Fibroblast of skin of abdomen (primary cell): ENCODE results near the gene ST6GALNAC4. TPM values are rescaled to one million over a fixed set of nuclear protein-coding genes. Genes with fewer than 3 reads are reported as not detected.
A peak's percentile ranks its signal among the peaks of the same experiment; 100 is the strongest.

Experiments
- DNase-seq: peaks from one replicate; pipeline ENCODE4 v3.0.0-alpha.2; 2013
- polyA plus RNA-seq, 2 experiments: library from polyadenylated mRNA; unstranded; fragments of 120-200 nt; gene quantifications; one replicate each; pipeline ENCODE4 v1.2.1, GENCODE V29; 2013; ENCODE audit not compliant: insufficient read length in 2 of 2

ST6GALNAC4 gene
- polyA plus RNA-seq (2013, experiment 1 of 2; ENCODE audit: insufficient read length): 21.1 TPM
- 25.1 TPM for polyA plus RNA-seq (2013, experiment 2 of 2; ENCODE audit: insufficient read length)

GRCh38 chr9:127916720-127917581 lies at the start of gene ST6GALNAC4:
TSS of gene ST6GALNAC4 (minus strand) at chr9:127917041. CDS start at chr9:127916419, 622 bp downstream.
- DNase-seq: peak; percentile 93

GRCh38 chr9:127965953-127966352 lies 49.1 kb upstream of the ST6GALNAC4 start:
- no peak for DNase-seq

DNA sequence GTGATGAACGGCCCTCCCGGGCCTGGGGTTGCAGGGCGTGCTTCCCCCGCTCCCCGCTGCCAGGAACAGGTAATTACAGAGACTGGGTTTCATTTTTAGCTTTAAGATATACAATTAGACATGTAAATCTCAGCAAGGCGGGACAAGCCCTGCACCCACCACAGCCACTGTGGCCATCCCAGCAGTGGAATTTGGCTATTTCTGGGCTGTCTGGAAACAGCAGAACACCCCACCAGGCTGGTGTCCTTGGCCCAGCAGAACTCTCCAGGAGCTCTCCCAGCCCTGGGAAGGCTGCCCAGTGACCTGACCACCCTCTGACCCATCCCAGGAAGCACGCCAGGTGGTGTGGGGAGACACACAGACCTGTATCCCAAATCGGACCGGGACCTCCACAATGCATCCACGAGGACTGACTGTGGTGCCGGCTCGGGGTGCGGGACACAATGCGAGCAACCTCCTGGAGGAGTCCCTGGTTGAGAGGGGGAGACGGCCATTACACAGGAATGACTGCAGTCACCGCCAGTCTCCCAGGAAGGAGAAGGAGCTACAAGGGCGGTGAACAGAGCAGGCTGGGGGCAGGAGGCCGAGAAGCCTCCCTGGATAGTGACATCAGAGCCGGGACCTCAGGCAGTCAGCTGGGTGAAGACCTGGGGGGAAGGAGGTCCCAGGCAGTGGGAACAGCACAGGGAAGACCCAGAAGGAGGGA lies 46.7 kb upstream of the ST6GALNAC4 start:
- no peak for DNase-seq

DNA sequence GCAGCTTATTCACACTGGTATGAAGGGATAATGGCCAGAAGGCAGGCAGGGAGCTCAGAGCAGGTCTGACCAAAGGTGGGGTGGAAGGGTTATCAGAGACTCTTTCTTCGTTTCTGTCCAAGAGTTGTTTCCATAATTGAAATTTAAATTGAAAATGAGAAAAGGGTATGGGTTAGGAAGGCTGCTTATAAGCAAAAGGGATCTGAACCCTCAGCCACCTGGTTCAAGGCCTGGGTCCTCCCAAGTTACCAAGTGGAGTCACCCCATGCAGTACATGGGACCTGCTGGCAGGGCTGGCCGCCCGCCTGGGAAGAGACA lies 46.2 kb upstream of the ST6GALNAC4 start:
- no peak for DNase-seq

DNA sequence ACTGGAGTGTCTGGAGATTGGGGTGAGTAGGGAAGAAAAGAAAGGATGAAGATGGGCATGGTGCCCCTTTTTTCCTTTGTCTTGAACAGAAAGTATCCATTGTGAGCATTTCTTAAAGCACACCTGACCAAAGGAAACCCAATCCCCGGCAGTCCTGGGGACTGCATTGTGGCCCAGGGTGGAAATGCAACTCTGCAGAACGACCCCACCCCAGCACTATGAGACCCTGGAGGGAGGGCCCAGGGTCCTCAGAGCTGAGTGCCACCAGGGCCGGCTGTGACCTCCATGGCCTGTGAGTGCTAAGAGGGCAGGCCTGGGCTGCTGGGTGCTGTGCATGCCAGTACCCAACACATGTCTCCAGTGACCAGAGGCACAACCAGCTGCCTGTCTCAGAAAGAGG lies 45.4 kb upstream of the ST6GALNAC4 start:
- DNase-seq: no peak

- no peak for DNase-seq
Observed at GRCh38 chr9:127961613-127962155, 44.8 kb upstream of the ST6GALNAC4 start.

DNA sequence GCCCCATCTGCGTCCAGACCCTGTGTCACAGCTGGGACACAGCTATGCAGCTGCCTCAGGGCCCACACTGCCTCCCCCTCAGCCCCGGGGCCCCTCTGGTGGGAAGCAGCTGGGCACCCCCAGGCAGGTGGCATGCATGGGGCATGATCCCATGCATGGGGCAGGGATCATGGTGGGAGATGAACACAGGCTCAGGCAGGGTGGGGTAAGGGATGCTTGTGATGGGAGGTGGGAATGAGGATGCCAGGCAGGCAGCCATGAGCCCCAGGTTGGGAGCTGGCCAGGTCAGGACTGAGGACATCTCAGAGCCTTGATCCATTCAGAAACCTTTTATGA lies 44.3 kb upstream of the ST6GALNAC4 start:
- DNase-seq: no peak

GRCh38 chr9:127960410-127961154 lies 43.7 kb upstream of the ST6GALNAC4 start:
- no peak for DNase-seq

GRCh38 chr9:127959841-127960409 lies 43.1 kb upstream of the ST6GALNAC4 start:
- no peak for DNase-seq

DNA sequence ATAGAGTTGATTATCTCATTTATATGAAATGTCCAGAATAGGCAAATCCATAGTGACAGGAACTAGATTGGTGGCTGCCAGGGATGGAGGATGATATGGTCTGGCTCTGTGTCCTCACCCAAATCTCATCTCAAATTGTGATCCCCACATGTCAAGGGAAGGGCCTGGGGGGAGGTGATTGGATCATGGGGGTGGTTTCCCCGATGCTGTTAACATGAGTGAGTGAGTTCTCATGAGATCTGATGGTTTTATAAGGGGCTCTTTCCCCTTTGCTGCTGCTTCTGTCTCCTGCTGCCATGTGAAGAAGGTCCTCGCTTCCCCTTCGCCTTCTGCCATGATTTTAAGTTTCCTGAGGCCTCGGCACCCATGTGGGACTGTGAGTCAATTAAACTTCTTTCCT lies 42.6 kb upstream of the ST6GALNAC4 start:
- no peak for DNase-seq

GRCh38 chr9:127958728-127959127 lies 41.9 kb upstream of the ST6GALNAC4 start:
- DNase-seq: no peak

DNA sequence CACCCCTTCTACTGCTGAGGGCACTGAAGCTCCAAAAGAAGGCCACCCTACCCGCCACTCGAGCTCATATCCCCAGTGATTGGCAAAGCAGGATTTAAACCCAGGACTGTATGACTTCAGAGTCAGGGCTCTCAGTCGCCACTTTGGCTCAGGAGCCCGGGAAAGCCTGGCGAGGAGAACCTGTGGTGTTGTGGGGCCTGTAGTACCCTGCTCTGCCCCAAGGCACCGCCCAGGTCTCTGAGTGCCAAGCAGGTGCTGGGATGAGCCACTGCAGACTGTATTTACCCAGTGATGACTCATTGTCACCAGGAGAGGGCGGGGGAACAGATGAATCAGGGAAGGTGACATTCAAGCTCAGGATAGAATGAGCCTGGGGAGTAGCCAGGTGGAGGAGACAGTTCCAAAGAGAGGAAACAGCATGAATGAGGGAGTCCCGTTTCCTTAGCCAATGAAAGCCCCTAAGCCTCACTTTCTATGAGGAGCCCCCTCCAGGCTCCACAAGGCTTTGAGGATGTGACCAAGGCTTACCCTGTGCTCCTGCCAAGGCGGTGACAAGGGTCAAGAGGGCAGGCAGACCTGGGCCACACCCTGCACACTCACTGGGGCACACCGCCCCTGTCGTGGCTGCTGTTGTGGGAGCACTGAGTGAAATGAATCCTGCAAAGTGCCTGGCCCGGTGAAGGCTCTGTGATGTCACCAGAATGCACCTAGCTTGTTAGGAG lies 38.6 kb upstream of the ST6GALNAC4 start:
- no peak for DNase-seq

DNA sequence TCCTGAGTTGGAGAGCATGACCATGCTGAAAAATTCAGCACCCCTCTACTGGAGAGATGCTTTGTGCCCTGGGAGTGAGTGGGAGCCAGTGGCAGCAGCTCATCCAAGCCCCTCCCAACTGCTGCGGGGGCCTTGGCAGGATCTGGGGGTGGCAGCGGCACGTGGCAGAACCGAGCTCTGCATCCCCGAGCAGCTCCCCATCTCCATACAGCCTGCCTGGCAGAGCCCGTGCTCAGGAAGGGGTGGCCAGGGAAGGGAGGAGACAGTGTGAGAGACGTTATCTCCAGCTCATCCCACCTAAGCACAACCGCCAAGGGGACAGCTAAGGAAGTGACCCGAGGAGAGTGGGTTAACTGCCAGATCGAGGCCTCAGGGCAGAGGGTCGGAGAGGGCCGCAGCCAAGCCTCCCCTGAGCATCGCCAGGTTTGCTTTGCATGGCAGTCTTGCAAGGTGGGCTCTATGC lies 38.0 kb upstream of the ST6GALNAC4 start:
- no peak for DNase-seq

DNA sequence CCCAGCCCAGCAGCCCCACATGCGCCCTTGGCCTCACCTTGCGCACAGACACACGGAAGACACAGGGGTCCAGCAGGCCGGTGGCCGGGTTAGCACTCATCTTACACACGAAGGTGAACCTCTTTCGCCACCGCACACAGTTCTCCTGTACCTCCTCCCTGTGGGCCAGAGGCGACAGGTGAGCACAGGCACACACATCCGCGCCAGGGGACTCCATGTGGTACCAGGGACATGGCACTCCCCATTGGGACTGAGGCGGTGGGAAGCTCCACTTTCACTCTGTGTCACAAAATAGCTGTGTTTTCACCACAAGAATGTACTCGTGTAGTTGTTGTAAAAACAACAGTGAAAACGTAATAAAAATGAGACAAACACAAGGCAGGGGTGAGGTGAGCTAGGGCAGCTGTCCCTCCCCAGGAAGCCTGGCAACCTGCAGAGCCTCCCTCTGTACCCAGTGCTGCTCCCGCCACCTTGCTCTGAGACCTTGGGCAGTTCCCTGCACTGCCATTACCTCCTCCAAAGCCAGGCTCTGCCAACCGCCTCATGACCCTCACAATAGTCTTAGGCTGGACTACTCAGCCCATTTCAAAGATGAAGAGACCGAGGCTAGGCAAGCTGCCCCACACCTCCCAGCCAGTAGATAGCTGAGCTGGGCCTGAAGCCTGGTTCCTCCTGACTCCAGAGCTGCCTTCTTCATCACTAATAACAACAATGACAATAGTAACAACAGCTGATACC lies 37.1 kb upstream of the ST6GALNAC4 start:
- DNase-seq: no peak

DNA sequence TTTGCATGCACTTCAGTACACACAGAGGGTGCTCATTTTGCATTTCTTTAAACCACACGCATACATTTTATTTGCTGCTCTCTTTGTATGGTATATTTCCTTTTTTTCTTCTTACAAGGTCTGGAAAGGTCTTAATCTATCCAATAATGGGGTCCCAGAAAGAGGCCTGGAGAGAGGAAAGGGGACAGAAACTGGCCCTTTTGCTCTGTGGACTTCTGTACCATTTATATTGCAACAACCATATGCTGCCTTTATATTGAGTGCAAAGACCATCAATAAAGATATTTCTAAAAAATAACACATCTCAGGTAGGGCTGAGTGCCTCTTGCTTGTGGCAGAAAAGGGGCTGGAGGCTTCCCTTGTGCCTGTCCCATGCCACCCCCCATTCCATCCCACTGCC lies 36.3 kb upstream of the ST6GALNAC4 start:
- DNase-seq: no peak

DNA sequence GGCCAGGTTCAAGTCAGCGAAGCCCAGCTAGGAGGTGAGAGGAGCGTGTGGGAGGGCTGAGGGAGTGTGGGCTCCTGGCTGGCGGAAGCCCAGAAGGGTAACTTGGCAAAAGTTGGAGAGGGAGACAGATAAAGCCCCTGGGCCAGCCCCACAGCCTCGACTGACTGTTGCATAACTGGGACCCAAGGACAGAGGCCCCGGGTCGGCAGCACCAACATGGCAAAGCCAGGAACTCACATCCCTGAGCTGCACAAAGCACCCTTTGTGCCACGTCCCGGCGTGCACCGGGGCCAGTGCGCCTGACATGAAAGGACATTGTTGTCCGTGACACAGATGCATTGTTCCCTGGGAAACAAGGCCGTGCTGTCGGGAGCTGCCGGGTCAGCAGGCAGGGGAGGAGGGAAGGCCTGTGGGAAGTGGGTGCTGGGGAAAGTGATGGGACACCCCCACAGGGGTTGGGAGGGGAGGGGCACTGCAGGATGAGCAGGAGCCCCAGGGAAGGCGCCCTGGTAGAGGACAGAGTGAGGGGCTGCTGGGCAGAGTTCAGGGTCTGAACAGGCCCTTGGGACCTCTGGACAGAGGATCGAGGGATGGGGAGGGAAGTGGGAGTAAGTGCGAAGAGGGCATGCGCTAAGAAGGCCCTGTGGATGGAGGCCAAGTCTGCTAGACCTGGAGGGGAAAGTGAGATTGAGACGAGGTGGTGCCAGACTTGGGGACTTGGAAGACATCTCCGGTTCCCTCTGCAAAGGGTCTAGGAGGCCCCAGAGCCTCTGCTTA lies 33.9 kb upstream of the ST6GALNAC4 start:
- no peak for DNase-seq

GRCh38 chr9:127949827-127950512 lies 33.1 kb upstream of the ST6GALNAC4 start:
- no peak for DNase-seq

DNA sequence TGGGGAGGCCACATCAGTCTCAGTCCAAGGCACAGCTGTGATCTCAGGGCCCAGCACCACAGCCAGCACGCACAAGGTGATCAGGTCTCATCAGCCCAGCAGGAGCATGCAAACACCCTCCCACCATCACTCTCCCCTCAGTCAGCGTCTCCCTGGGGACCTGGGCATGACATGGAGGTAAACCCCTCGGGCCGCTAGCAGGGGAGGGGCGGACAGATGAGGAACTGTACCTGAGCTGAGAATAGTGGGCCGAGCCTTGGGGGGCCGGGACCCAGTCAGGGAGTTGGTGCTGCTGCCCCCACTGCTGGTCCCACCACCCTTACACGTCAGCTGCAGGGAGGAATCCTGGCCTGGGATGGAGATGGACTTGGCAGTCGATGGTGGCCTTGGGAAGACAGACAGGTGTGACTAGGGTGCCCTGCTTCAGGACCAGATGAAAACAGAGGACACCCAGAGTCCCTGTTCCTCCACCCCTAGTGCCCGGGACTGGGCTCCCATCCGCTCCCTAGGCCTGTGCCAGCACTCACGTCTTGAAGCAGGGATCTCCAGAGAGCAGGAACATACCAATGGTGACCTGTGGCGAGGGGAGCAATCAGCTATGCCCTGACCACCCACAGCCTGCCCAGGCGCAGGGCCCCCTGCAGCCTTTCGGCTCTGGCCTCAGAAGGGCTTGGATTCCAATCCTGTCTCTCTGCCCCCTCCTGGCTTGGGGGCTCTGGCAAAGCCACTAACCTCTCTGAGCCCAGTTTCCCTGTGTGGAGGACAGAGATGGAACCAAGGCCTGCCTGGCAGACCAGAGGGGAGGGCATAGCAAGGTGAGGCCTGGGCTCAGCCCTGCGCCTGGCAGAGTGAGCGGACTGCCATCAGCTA lies 31.2 kb upstream of the ST6GALNAC4 start:
- no peak for DNase-seq

GRCh38 chr9:127946728-127947127 lies 29.9 kb upstream of the ST6GALNAC4 start:
- DNase-seq: no peak
